ENCODE measurements around the gene MSI2. TPM values are rescaled to one million over a fixed set of nuclear protein-coding genes. Genes with fewer than 3 reads are reported as not detected.
A peak's percentile ranks its signal among the peaks of the same experiment; 100 is the strongest.

Gene MSI2
- total RNA-seq, 1 donor from 2014 or later = 67.9 TPM

GRCh38 chr17:57405491-57406072 is 149.3 kb downstream of the MSI2 start:
- H3K36me3 ChIP-seq (ENCODE audit: insufficient read depth, low read length) = no peaks in the 10 kb centered on the region
- H4K20me1 ChIP-seq (ENCODE audit: insufficient read depth, low read length) = peaks cover under 1% of the 10 kb centered on the region
- peaks cover 47% of the 10 kb centered on the region for H3K4me1 ChIP-seq (ENCODE audit: insufficient read depth, low read length)
- H3K36me3 Mint-ChIP-seq (ENCODE audit: low read depth, unreplicated experiment) = peaks cover 4% of the 10 kb centered on the region
- H3K79me2 ChIP-seq (ENCODE audit: insufficient read depth, low read length) = peaks cover 8% of the 10 kb centered on the region
- peak overlapping the region; percentile 76 for H3K27ac ChIP-seq (ENCODE audit: low read depth, low read length)
- no peaks in the 10 kb centered on the region for H3K27me3 ChIP-seq (ENCODE audit: insufficient read depth, low read length)
- FAIRE-seq = no peak
- no peaks in the 10 kb centered on the region for H3K27me3 Mint-ChIP-seq (ENCODE audit: low read depth, unreplicated experiment)
- H3K27ac Mint-ChIP-seq (ENCODE audit: unreplicated experiment) = no peak overlapping the region
- no peak overlapping the region for H2AFZ ChIP-seq (ENCODE audit: low read depth, low read length)
- H3K9ac ChIP-seq (ENCODE audit: low read length) = peak overlapping the region; percentile 68
- H3K4me3 Mint-ChIP-seq (ENCODE audit: unreplicated experiment) = no peak overlapping the region
- peaks cover 39% of the 10 kb centered on the region for H3K4me1 Mint-ChIP-seq (ENCODE audit: low read depth, unreplicated experiment)
- H3K9me3 Mint-ChIP-seq (ENCODE audit: unreplicated experiment) = no peaks in the 10 kb centered on the region
- H3K4me2 ChIP-seq (ENCODE audit: low read length) = peak overlapping the region; percentile 75
- TF ChIP-seq EZH2 (IDR thresholded peaks at IDR 0.05; ENCODE audit: insufficient read depth, low read length) (no peak), CTCF (IDR thresholded peaks at IDR 0.05; ENCODE audit: insufficient read depth, low read depth, low read length) (no peak)
- H3K4me3 ChIP-seq (ENCODE audit: insufficient read depth, low read depth, low read length) = no peak overlapping the region
- DNase-seq (ENCODE audit: low read depth) = no peak
- H3K9me3 ChIP-seq (ENCODE audit: insufficient read depth, low read depth, low read length) = no peaks in the 10 kb centered on the region

GRCh38 chr17:57406131-57406980 is 150.0 kb downstream of the MSI2 start:
- Histone ChIP-seq H3K9ac (ENCODE audit: low read length) (peak overlapping the region; percentile 68), H3K4me3 (ENCODE audit: insufficient read depth, low read depth, low read length) (no peak overlapping the region), H3K9me3 (ENCODE audit: insufficient read depth, low read depth, low read length) (no peaks in the 10 kb centered on the region), H4K20me1 (ENCODE audit: insufficient read depth, low read length) (no peaks in the 10 kb centered on the region), H3K36me3 (ENCODE audit: insufficient read depth, low read length) (no peaks in the 10 kb centered on the region), H3K4me2 (ENCODE audit: low read length) (peak overlapping the region; percentile 75), H2AFZ (ENCODE audit: low read depth, low read length) (peak overlapping the region; percentile 34), H3K27ac (ENCODE audit: low read depth, low read length) (peak overlapping the region; percentile 76), H3K79me2 (ENCODE audit: insufficient read depth, low read length) (peaks cover 8% of the 10 kb centered on the region), H3K4me1 (ENCODE audit: insufficient read depth, low read length) (peaks cover 39% of the 10 kb centered on the region), H3K27me3 (ENCODE audit: insufficient read depth, low read length) (no peaks in the 10 kb centered on the region)
- peaks cover 32% of the 10 kb centered on the region for H3K4me1 Mint-ChIP-seq (ENCODE audit: low read depth, unreplicated experiment)
- peak; percentile 97 for DNase-seq (ENCODE audit: low read depth)
- TF ChIP-seq CTCF (IDR thresholded peaks at IDR 0.05; ENCODE audit: insufficient read depth, low read depth, low read length) = no peak
- TF ChIP-seq EZH2 (IDR thresholded peaks at IDR 0.05; ENCODE audit: insufficient read depth, low read length) = no peak
- H3K27me3 Mint-ChIP-seq (ENCODE audit: low read depth, unreplicated experiment) = no peaks in the 10 kb centered on the region
- peak overlapping the region; percentile 37 for H3K27ac Mint-ChIP-seq (ENCODE audit: unreplicated experiment)
- peaks cover 2% of the 10 kb centered on the region for H3K36me3 Mint-ChIP-seq (ENCODE audit: low read depth, unreplicated experiment)
- no peak for FAIRE-seq
- H3K9me3 Mint-ChIP-seq (ENCODE audit: unreplicated experiment) = no peaks in the 10 kb centered on the region
- H3K4me3 Mint-ChIP-seq (ENCODE audit: unreplicated experiment) = peak overlapping the region; percentile 66

- H3K9ac ChIP-seq (ENCODE audit: low read length) = peak overlapping the region; percentile 68
- H3K4me2 ChIP-seq (ENCODE audit: low read length) = peak overlapping the region; percentile 75
- FAIRE-seq (no peak), DNase-seq (ENCODE audit: low read depth) (no peak)
- Mint-ChIP-seq H3K4me1 (ENCODE audit: low read depth, unreplicated experiment) (peaks cover 27% of the 10 kb centered on the region), H3K9me3 (ENCODE audit: unreplicated experiment) (no peaks in the 10 kb centered on the region), H3K27ac (ENCODE audit: unreplicated experiment) (peak overlapping the region; percentile 37), H3K27me3 (ENCODE audit: low read depth, unreplicated experiment) (no peaks in the 10 kb centered on the region), H3K36me3 (ENCODE audit: low read depth, unreplicated experiment) (peaks cover 2% of the 10 kb centered on the region), H3K4me3 (ENCODE audit: unreplicated experiment) (peak overlapping the region; percentile 66)
- no peaks in the 10 kb centered on the region for H3K36me3 ChIP-seq (ENCODE audit: insufficient read depth, low read length)
- no peaks in the 10 kb centered on the region for H3K9me3 ChIP-seq (ENCODE audit: insufficient read depth, low read depth, low read length)
- no peaks in the 10 kb centered on the region for H3K27me3 ChIP-seq (ENCODE audit: insufficient read depth, low read length)
- no peaks in the 10 kb centered on the region for H4K20me1 ChIP-seq (ENCODE audit: insufficient read depth, low read length)
- TF ChIP-seq CTCF (IDR thresholded peaks at IDR 0.05; ENCODE audit: insufficient read depth, low read depth, low read length) (no peak), EZH2 (IDR thresholded peaks at IDR 0.05; ENCODE audit: insufficient read depth, low read length) (no peak)
- H2AFZ ChIP-seq (ENCODE audit: low read depth, low read length) = peak overlapping the region; percentile 34
- no peak overlapping the region for H3K4me3 ChIP-seq (ENCODE audit: insufficient read depth, low read depth, low read length)
- peak overlapping the region; percentile 76 for H3K27ac ChIP-seq (ENCODE audit: low read depth, low read length)
- H3K79me2 ChIP-seq (ENCODE audit: insufficient read depth, low read length) = peaks cover 8% of the 10 kb centered on the region
- H3K4me1 ChIP-seq (ENCODE audit: insufficient read depth, low read length) = peaks cover 39% of the 10 kb centered on the region
These were observed 150.6 kb downstream of the MSI2 start for GRCh38 chr17:57406981-57407286.
